SK-N-SH (cell line): ENCODE results near the gene EFCAB14. TPM values are rescaled to one million over a fixed set of nuclear protein-coding genes. Genes with fewer than 3 reads are reported as not detected.

Experiments
- CTCF ChIA-PET: fragments of 300-600, 350-600 bp; formaldehyde crosslinking; extraction: SDS; loops from one replicate; lab custom pipeline; 2021; lab: Yijun Ruan, JAX
- POLR2A ChIA-PET: fragments of 350-600 bp; sonication (Branson Sonifier 250); formaldehyde crosslinking; extraction: SDS; loops from one replicate; lab custom pipeline; 2020; ENCODE audit warnings: antibody characterized with exemption, inconsistent platforms; lab: Yijun Ruan, JAX
- DNase-seq: peaks from one replicate; pipeline ENCODE4 v3.0.0; 2012
- H2AFZ ChIP-seq: fragments of 200-600 bp; sonication (generic); 2 replicates; pipeline ENCODE4 v1.8.1; 2016; ENCODE audit warnings: antibody characterized with exemption, mild to moderate bottlenecking, low read depth
- H3F3A ChIP-seq: fragments of 200-600 bp; sonication (generic); replicated peaks from 2 replicates; pipeline ENCODE3; 2016; ENCODE audit warnings: antibody characterized with exemption, mild to moderate bottlenecking; ENCODE audit not compliant: insufficient read depth
- H3K27ac ChIP-seq, 2 experiments: fragments of 200-500 bp in 1 of 2; fragments of 200-600 bp in 1 of 2; sonication (Bioruptor generic) in 1 of 2; sonication (generic), shearing (Covaris generic) in 1 of 2; 2 replicates each; pipeline versions ENCODE4 v1.5.1 to v1.6.1; 2014 to 2016; ENCODE audit warnings: low read depth in 2 of 2, inconsistent platforms in 1 of 2, low read length in 1 of 2, mild to moderate bottlenecking in 1 of 2, mixed read lengths in 1 of 2
- H3K27me3 ChIP-seq: fragments of 200-600 bp; sonication (generic), shearing (Covaris generic); 2 replicates; pipeline ENCODE4 v1.6.1; 2016; ENCODE audit warnings: mixed run types; ENCODE audit not compliant: insufficient read depth
- H3K36me3 ChIP-seq, 2 experiments: fragments of 200-500 bp in 1 of 2; fragments of 200-600 bp in 1 of 2; sonication (Bioruptor generic) in 1 of 2; sonication (generic) in 1 of 2; replicated peaks in 1 of 2; 2 replicates each; pipeline versions ENCODE3 to v1.5.1; 2014 to 2016; ENCODE audit warnings: low read length in 1 of 2, mild to moderate bottlenecking in 1 of 2; ENCODE audit not compliant: insufficient read depth in 2 of 2, control insufficient read depth in 1 of 2
- H3K4me1 ChIP-seq, 2 experiments: fragments of 200-500 bp in 1 of 2; fragments of 200-600 bp in 1 of 2; sonication (Bioruptor generic) in 1 of 2; sonication (generic), shearing (Covaris generic) in 1 of 2; 2 replicates each; pipeline versions ENCODE4 v1.5.1 to v1.6.1; 2014 to 2016; ENCODE audit warnings: low read depth in 1 of 2, low read length in 1 of 2, mixed run types in 1 of 2; ENCODE audit not compliant: insufficient read depth in 2 of 2, control insufficient read depth in 1 of 2
- H3K4me2 ChIP-seq: fragments of 200-600 bp; sonication (generic), shearing (Covaris generic); 2 replicates; pipeline ENCODE4 v1.6.1; 2017; ENCODE audit warnings: mixed run types
- H3K4me3 ChIP-seq, 2 experiments: fragments of 200-500 bp in 1 of 2; fragments of 200-600 bp in 1 of 2; sonication (Bioruptor generic) in 1 of 2; sonication (generic), shearing (Covaris generic) in 1 of 2; 2 replicates each; pipeline versions ENCODE4 v1.5.1 to v1.8.1; 2014 to 2016; ENCODE audit warnings: low read depth in 2 of 2, inconsistent platforms in 1 of 2, low read length in 1 of 2, mild to moderate bottlenecking in 1 of 2, mixed read lengths in 1 of 2, moderate library complexity in 1 of 2
- H3K79me2 ChIP-seq: fragments of 200-600 bp; sonication (generic); 2 replicates; pipeline ENCODE4 v1.8.1; 2017; ENCODE audit warnings: mild to moderate bottlenecking; ENCODE audit not compliant: insufficient read depth
- H3K9ac ChIP-seq: fragments of 200-600 bp; sonication (generic); 2 replicates; pipeline ENCODE4 v1.6.1; 2017; ENCODE audit warnings: mixed run types
- H3K9me2 ChIP-seq: fragments of 200-600 bp; sonication (generic); 2 replicates; pipeline ENCODE4 v1.6.1; 2017; ENCODE audit warnings: mixed run types
- H3K9me3 ChIP-seq: fragments of 200-600 bp; sonication (generic); 2 replicates; pipeline ENCODE4 v1.6.1; 2017; ENCODE audit warnings: mixed run types, mild to moderate bottlenecking, moderate library complexity
- H4K20me1 ChIP-seq: fragments of 200-600 bp; sonication (generic); 2 replicates; pipeline ENCODE4 v1.6.1; 2017; ENCODE audit warnings: mild to moderate bottlenecking, mixed run types; ENCODE audit not compliant: insufficient read depth
- EP300 ChIP-seq, 2 experiments: IDR thresholded peaks; 2 replicates each; pipeline versions ENCODE4 v1.4.0 to v1.6.1; 2012; ENCODE audit warnings: borderline replicate concordance in 1 of 2, low read depth in 1 of 2, low read length in 1 of 2
- FOXJ3 ChIP-seq: sonication (generic); formaldehyde crosslinking; IDR thresholded peaks from 2 replicates; pipeline ENCODE4 v1.5.1; 2020; ENCODE audit warnings: mild to moderate bottlenecking, missing genetic modification reagents
- GATA2 ChIP-seq: sonication (generic); formaldehyde crosslinking; IDR thresholded peaks from 2 replicates; pipeline ENCODE4 v1.5.0; 2020; ENCODE audit warnings: mild to moderate bottlenecking, missing genetic modification reagents
- MEF2A ChIP-seq: IDR thresholded peaks from 2 replicates; pipeline ENCODE4 v1.4.0; 2012; ENCODE audit warnings: low read depth, borderline replicate concordance
- MXI1 ChIP-seq: IDR thresholded peaks from 2 replicates; pipeline ENCODE4 v1.6.1; 2012; ENCODE audit warnings: mild to moderate bottlenecking, low read depth, low read length, improper control_type of control experiment
- RAD21 ChIP-seq: IDR thresholded peaks from 2 replicates; pipeline ENCODE4 v1.6.1; 2012; ENCODE audit warnings: mild to moderate bottlenecking, low read length
- RCOR1 ChIP-seq: fragments of 150-350 bp; IDR thresholded peaks from 2 replicates; pipeline ENCODE4 v1.6.1; 2017; ENCODE audit warnings: antibody characterized with exemption, low read length
- SIN3A ChIP-seq: IDR thresholded peaks from 2 replicates; pipeline ENCODE4 v1.6.1; 2012; ENCODE audit warnings: low read depth, mild to moderate bottlenecking, low read length, moderate library complexity, borderline replicate concordance
- SMC3 ChIP-seq: IDR thresholded peaks from 2 replicates; pipeline ENCODE4 v1.6.1; 2012; ENCODE audit warnings: low read depth, low read length, improper control_type of control experiment
- WGBS: methylation state at CpG from one replicate; pipeline ENCODE4 v1.1.6; 2017; ENCODE audit warnings: low lambda C conversion rate; 5-methylcytosine and 5-hydroxymethylcytosine counted together
- polyA plus RNA-seq, 3 experiments: library from polyadenylated mRNA; depleted of rRNA; stranded (reverse); fragments of >200 nt; gene quantifications; 2 replicates each; pipeline ENCODE4 v1.2.3, GENCODE V29; 2012
- TF ChIP-seq, protein P1 (sequence below): IDR thresholded peaks from 2 replicates; pipeline ENCODE4; 2012
- TF ChIP-seq, protein P2 (sequence below): fragments of 150-350 bp; IDR thresholded peaks from 2 replicates; pipeline ENCODE4 v1.6.1; 2016; ENCODE audit warnings: mild to moderate bottlenecking, low read depth, low read length

The EFCAB14 gene
- polyA plus RNA-seq, 1 of the 3 experiments (the other 2 are of a cell fraction): 13.6 TPM

DNA sequence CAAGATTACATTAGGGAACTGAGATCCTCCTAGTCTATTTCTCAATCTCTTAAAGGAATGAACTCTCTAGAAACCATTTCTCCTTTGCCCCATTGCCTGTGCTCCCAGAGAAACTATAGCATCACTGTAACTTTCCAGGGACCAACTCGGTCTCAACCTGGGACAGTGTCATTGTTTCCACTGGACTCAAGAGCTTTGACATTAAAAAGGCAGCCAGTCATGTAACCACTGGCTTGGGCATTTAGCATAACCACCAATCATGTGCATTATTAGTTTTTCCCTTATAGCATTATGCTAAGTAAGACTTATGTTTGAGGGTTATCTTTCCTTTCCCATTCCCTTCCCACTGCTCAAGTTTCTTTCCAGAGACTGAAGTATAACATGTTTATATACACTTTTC is 29.0 kb downstream of the EFCAB14 start (continued):
- TF ChIP-seq RCOR1 (no peak), SMC3 (no peak), RAD21 (no peak), SIN3A (no peak)
- TF ChIP-seq, protein P1, sequence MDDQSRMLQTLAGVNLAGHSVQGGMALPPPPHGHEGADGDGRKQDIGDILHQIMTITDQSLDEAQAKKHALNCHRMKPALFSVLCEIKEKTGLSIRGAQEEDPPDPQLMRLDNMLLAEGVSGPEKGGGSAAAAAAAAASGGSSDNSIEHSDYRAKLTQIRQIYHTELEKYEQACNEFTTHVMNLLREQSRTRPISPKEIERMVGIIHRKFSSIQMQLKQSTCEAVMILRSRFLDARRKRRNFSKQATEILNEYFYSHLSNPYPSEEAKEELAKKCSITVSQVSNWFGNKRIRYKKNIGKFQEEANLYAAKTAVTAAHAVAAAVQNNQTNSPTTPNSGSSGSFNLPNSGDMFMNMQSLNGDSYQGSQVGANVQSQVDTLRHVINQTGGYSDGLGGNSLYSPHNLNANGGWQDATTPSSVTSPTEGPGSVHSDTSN: no peak

DNA sequence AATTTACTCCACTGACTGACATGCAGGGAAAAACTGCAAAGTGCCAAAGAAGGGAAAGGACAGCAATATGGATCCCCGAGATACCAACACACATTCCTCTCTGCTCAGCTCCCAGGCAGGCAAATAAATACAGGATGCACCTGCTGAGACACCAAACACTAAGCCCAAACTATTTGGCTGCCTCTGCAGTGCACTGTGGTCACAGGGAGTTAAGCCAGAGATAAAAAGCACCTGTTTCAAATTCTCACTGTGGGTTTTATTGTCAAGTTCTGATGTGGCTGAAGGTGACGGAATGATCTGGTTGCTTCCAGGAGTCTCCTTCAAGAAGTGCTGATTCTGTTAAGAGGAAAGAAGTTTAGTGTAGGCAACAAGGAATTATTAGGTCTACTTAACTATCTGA is 29.6 kb downstream of the EFCAB14 start:
- DNase-seq: no peak
- peaks cover 4% of the 10 kb centered on the region for H3F3A ChIP-seq
- no peaks in the 10 kb centered on the region for H3K27me3 ChIP-seq
- H3K79me2 ChIP-seq: peaks cover 7% of the 10 kb centered on the region; the same call in 1 of the 2 replicates
- WGBS: 89% methylated on average over 2 of the region's 2 CpGs
- no peak overlapping the region for H3K27ac ChIP-seq
- peaks cover 9% of the 10 kb centered on the region; the same call in 1 of the 2 replicates for H4K20me1 ChIP-seq
- H3K9me2 ChIP-seq: no peaks in the 10 kb centered on the region
- TF ChIP-seq GATA2 (CRISPR knock-in tag): no peak
- ChIA-PET CTCF (interaction anchor here (0.7 kb wide), 1 partner anchor 32 kb away, joined by 3 read pairs; no protein-coding TSS in a partner anchor), POLR2A (no interaction called here)
- H3K36me3 ChIP-seq: peaks cover 72 to 85% of the 10 kb centered on the region in 2 experiments
- H3K4me1 ChIP-seq: peaks cover 2 to 53% of the 10 kb centered on the region in 2 experiments
- no peak overlapping the region for H3K4me2 ChIP-seq
- no peak overlapping the region for H2AFZ ChIP-seq
- H3K9ac ChIP-seq: no peak overlapping the region
- no peak overlapping the region for H3K4me3 ChIP-seq
- H3K9me3 ChIP-seq: no peaks in the 10 kb centered on the region

DNA sequence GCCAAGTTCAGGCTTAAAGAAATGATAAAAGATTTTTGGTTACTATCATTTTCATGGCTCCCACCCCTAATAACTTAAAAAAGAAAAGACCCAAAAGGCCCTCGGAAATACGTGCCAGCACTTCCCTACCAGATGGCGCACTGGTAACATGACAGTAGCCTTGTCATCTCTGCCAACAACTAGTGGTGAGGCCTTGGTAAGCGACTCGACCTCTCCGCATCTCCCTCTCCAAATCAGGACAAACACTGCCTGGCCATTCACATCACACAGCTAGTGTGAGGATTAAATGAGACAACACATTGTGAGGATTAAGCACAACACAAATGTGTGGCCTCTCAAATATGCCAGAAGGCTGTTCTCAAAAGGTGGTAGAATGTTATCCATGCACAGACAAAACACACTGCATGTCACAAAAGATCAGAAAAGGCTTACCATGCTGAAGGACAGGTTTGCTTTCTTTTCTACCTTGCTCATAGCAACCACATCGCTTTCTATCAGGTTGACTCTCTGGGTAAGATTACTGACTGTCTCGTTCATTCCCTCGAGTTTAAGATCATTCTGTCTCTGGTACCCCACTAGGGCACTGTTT is 30.9 kb downstream of the EFCAB14 start:
- TF ChIP-seq EP300 (IDR thresholded peaks at IDR 0.05; ENCODE audit: borderline replicate concordance in 1 of 2, low read depth in 1 of 2, low read length in 1 of 2) (no peak), SIN3A (no peak), MXI1 (no peak), GATA2 (CRISPR knock-in tag) (no peak), FOXJ3 (CRISPR knock-in tag) (no peak), MEF2A (no peak)
- TF ChIP-seq, protein P2, sequence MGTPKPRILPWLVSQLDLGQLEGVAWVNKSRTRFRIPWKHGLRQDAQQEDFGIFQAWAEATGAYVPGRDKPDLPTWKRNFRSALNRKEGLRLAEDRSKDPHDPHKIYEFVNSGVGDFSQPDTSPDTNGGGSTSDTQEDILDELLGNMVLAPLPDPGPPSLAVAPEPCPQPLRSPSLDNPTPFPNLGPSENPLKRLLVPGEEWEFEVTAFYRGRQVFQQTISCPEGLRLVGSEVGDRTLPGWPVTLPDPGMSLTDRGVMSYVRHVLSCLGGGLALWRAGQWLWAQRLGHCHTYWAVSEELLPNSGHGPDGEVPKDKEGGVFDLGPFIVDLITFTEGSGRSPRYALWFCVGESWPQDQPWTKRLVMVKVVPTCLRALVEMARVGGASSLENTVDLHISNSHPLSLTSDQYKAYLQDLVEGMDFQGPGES: no peak
- WGBS: 96% methylated on average over 9 of the region's 9 CpGs
- Histone ChIP-seq H3K4me1 (peaks cover 2 to 49% of the 10 kb centered on the region in 2 experiments), H3K4me3 (no peak overlapping the region), H3K4me2 (0 out of 2 replicates have a peak overlapping the region, but pooled peaks have one; percentile 57), H3F3A (peaks cover 4% of the 10 kb centered on the region), H2AFZ (no peak overlapping the region), H3K9me2 (no peaks in the 10 kb centered on the region), H3K27ac (peak overlapping the region in 1 of 2 experiments; percentile 34; a peak in 1 of 4 replicates), H3K27me3 (no peaks in the 10 kb centered on the region), H3K79me2 (peaks cover 3% of the 10 kb centered on the region; the same call in 1 of the 2 replicates), H3K9me3 (no peaks in the 10 kb centered on the region), H3K36me3 (peaks cover 79 to 96% of the 10 kb centered on the region in 2 experiments), H3K9ac (no peak overlapping the region), H4K20me1 (peaks cover 9% of the 10 kb centered on the region; the same call in 1 of the 2 replicates)
- DNase-seq: no peak
- ChIA-PET POLR2A (no interaction called here), CTCF (interaction anchor here (1.2 kb wide), 1 partner anchor 37 kb away, joined by 3 read pairs; no protein-coding TSS in a partner anchor)
